GM23248 (cell line): ENCODE measurements around the gene SCN9A. TPM values are rescaled to one million over a fixed set of nuclear protein-coding genes. Genes with fewer than 3 reads are reported as not detected.
A peak's percentile ranks its signal among the peaks of the same experiment; 100 is the strongest.

Experiments
- DNase-seq: peaks from one replicate; pipeline ENCODE4 v3.0.0-alpha.2; 2015
- H2AFZ ChIP-seq: fragments of 200-600 bp; sonication (generic); 2 replicates; pipeline ENCODE4 v1.6.1; 2016; ENCODE audit warnings: antibody characterized with exemption
- H3F3A ChIP-seq: fragments of 200-600 bp; sonication (generic); 2 replicates; pipeline ENCODE4 v1.6.1; 2016; ENCODE audit warnings: mild to moderate bottlenecking, antibody characterized with exemption, mixed run types; ENCODE audit not compliant: insufficient read depth
- H3K27ac ChIP-seq: fragments of 200-600 bp; sonication (generic); 2 replicates; pipeline ENCODE4 v1.5.1; 2016; ENCODE audit warnings: mild to moderate bottlenecking
- H3K27me3 ChIP-seq: fragments of 200-600 bp; sonication (generic); replicated peaks from 2 replicates; pipeline ENCODE4 v1.6.1; 2016; ENCODE audit warnings: mild to moderate bottlenecking; ENCODE audit not compliant: insufficient read depth
- H3K36me3 ChIP-seq: fragments of 200-600 bp; sonication (generic); 2 replicates; pipeline ENCODE4 v1.6.1; 2016; ENCODE audit warnings: low read depth, mild to moderate bottlenecking
- H3K4me1 ChIP-seq: fragments of 200-600 bp; sonication (generic); 2 replicates; pipeline ENCODE4 v1.6.1; 2016; ENCODE audit warnings: mild to moderate bottlenecking; ENCODE audit not compliant: insufficient read depth
- H3K4me2 ChIP-seq: fragments of 200-600 bp; sonication (generic); one replicate; pipeline ENCODE4 v1.6.1; 2016; ENCODE audit warnings: mild to moderate bottlenecking; ENCODE audit not compliant: unreplicated experiment
- H3K4me3 ChIP-seq: fragments of 200-600 bp; sonication (generic); 2 replicates; pipeline ENCODE4 v1.5.1; 2016; ENCODE audit warnings: mild to moderate bottlenecking
- H3K79me2 ChIP-seq: fragments of 200-600 bp; sonication (generic); 2 replicates; pipeline ENCODE4 v1.6.1; 2016; ENCODE audit warnings: mild to moderate bottlenecking; ENCODE audit not compliant: insufficient read depth
- H3K9ac ChIP-seq: fragments of 200-600 bp; sonication (generic); 2 replicates; pipeline ENCODE4 v1.6.1; 2016; ENCODE audit warnings: mild to moderate bottlenecking
- H3K9me2 ChIP-seq: fragments of 200-600 bp; sonication (generic); 2 replicates; pipeline ENCODE4 v1.6.1; 2016; ENCODE audit warnings: mixed run types, mild to moderate bottlenecking, moderate library complexity; ENCODE audit not compliant: insufficient read depth
- H3K9me3 ChIP-seq: fragments of 200-600 bp; sonication (generic); one replicate; pipeline ENCODE4 v1.6.1; 2017; ENCODE audit warnings: low read depth
- H4K20me1 ChIP-seq: fragments of 200-600 bp; sonication (generic); 2 replicates; pipeline ENCODE4 v1.6.0; 2016; ENCODE audit not compliant: insufficient read depth
- EZH2 ChIP-seq: fragments of 200-600 bp; sonication (generic); IDR thresholded peaks from 2 replicates; pipeline ENCODE4 v1.6.1; 2018; ENCODE audit warnings: antibody characterized with exemption, mild to moderate bottlenecking; ENCODE audit not compliant: insufficient read depth, poor library complexity, severe bottlenecking
- EZH2phosphoT487 ChIP-seq: fragments of 200-600 bp; sonication (generic); IDR thresholded peaks from 2 replicates; pipeline ENCODE4 v1.6.1; 2018; ENCODE audit warnings: antibody characterized with exemption, moderate library complexity, mild to moderate bottlenecking, low read depth; ENCODE audit not compliant: insufficient read depth
- WGBS, 2 experiments: methylation state at CpG; one replicate each; pipeline ENCODE4 v1.1.6; 2015 to 2017; ENCODE audit warnings: low lambda C conversion rate in 2 of 2, low coverage in 1 of 2; ENCODE audit errors: missing lambda C conversion rate in 2 of 2; 5-methylcytosine and 5-hydroxymethylcytosine counted together
- in situ Hi-C: fragments of 300-500 bp; cut with MboI; formaldehyde crosslinking; loops from 2 replicates; pipeline ENCODE4 v1.15.0; 2020
- polyA plus RNA-seq: library from polyadenylated mRNA; unstranded; fragments of >200 nt; fragmentation: Nextera tagmentation; extraction: Ambion mirVana; gene quantifications from 2 replicates; pipeline ENCODE4 v1.2.1, GENCODE V29; 2016
- total RNA-seq: library from RNA; depleted of rRNA; stranded (reverse); fragments of >200 nt; shearing (Covaris generic); gene quantifications from 2 replicates; pipeline ENCODE4 v1.2.3, GENCODE V29; 2014

The SCN9A gene
- total and polyA plus RNA-seq, 2 experiments from 2014 or later: 7.2 to 8.3 TPM

DNA sequence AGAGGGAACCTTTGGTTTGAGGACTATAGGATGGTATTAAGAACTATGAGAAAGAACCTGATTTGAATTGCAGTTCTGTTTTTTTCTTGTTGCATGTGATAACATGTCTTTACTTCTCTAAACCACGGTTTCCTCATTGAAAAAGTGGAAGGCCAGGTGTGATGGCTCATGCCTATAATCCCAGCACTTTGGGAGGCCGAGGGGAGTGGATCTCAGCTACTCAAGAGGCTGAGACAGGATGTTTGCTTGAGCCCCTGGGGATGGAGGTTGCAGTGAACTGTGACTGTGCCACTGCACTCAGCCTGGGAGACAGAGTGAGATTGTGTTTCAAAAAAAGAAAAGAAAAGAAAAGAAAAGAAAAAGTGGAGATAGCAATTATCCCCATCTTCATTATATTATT is 32.3 kb downstream of the SCN9A start:
- no peak overlapping the region for H3K4me3 ChIP-seq
- H4K20me1 ChIP-seq: no peaks in the 10 kb centered on the region
- in situ Hi-C loops: no loop called here
- H3K27ac ChIP-seq: no peak overlapping the region
- H3F3A ChIP-seq: peaks cover 21% of the 10 kb centered on the region
- no peaks in the 10 kb centered on the region for H3K9me3 ChIP-seq
- H3K9ac ChIP-seq: no peak overlapping the region
- peaks cover 33% of the 10 kb centered on the region for H3K4me1 ChIP-seq
- TF ChIP-seq EZH2phosphoT487 (no peak), EZH2 (no peak)
- no peaks in the 10 kb centered on the region for H3K9me2 ChIP-seq
- peak overlapping the region; percentile 57 for H2AFZ ChIP-seq
- DNase-seq: no peak
- no peaks in the 10 kb centered on the region for H3K79me2 ChIP-seq
- H3K36me3 ChIP-seq: no peaks in the 10 kb centered on the region
- no peak overlapping the region for H3K4me2 ChIP-seq
- H3K27me3 ChIP-seq: no peaks in the 10 kb centered on the region
- WGBS, 2 experiments: 9 to 14% methylated on average over 2 of the region's 2 CpGs

DNA sequence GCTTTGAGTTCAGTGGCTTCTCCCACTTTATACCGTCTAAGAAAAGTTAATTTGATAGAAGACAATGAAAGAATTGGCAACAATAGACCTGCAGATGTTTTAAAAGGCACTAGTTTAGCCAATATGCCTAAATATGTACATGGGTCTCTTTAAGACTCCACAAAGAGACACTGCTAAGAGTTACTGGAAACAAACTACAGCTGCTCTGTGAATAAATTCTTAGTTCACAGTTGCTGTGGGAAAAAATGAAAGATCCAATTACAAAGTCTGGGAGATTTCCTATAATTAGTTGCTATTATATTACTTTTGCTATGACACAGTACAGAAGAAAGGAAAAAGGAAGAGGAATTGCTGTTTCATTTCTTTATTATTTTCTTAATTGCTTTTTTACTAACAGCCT is 34.3 kb downstream of the SCN9A start:
- in situ Hi-C loops: no loop called here
- Histone ChIP-seq H3K27ac (no peak overlapping the region), H3K4me1 (peaks cover 33% of the 10 kb centered on the region), H3K4me3 (no peak overlapping the region), H3K79me2 (no peaks in the 10 kb centered on the region), H3K27me3 (no peaks in the 10 kb centered on the region), H3F3A (peaks cover 21% of the 10 kb centered on the region), H3K9me3 (no peaks in the 10 kb centered on the region), H3K4me2 (no peak overlapping the region), H2AFZ (peak overlapping the region; percentile 47), H3K36me3 (no peaks in the 10 kb centered on the region), H3K9ac (no peak overlapping the region), H3K9me2 (no peaks in the 10 kb centered on the region), H4K20me1 (no peaks in the 10 kb centered on the region)
- 6 to 11% methylated on average over 1 of the region's 1 CpG for WGBS, 2 experiments
- DNase-seq: no peak
- no peak for TF ChIP-seq EZH2
- no peak for TF ChIP-seq EZH2phosphoT487

DNA sequence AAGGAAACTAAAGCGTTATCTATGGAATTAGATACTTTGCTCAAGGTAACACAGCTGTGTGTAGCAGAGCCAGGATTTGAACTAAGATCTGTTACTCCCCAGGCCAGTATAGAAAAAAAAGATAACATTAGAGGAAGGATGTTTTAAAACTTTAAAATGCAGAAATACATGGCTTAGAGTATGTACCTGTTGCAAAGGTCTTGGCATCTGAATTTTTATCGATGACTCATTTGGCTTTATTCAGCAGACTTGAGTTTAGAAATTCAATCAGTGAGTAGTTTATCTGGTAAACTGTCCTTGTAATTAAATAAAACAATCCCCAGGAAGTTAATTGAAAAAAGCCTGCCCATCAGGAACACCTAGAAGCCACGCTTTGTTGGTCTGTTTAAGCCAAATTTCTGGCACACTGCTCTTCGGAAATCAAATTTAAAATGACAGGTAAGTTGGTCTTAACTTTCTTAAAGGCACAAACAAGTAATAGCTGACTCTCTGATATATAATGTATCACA is 36.9 kb downstream of the SCN9A start:
- Histone ChIP-seq H3K4me2 (no peak overlapping the region), H2AFZ (no peak overlapping the region), H3K9me3 (no peaks in the 10 kb centered on the region), H3K4me3 (no peak overlapping the region), H3K79me2 (no peaks in the 10 kb centered on the region), H3F3A (peaks cover 7% of the 10 kb centered on the region; the same call in 1 of the 2 replicates), H3K4me1 (peaks cover 18% of the 10 kb centered on the region), H3K9ac (no peak overlapping the region), H3K27me3 (no peaks in the 10 kb centered on the region), H3K36me3 (no peaks in the 10 kb centered on the region), H3K9me2 (no peaks in the 10 kb centered on the region), H3K27ac (no peak overlapping the region), H4K20me1 (no peaks in the 10 kb centered on the region)
- TF ChIP-seq EZH2phosphoT487: no peak
- no peak for TF ChIP-seq EZH2
- no peak for DNase-seq
- WGBS, 2 experiments: 70 to 82% methylated on average over 4 of the region's 4 CpGs
- in situ Hi-C loops: no loop called here

DNA sequence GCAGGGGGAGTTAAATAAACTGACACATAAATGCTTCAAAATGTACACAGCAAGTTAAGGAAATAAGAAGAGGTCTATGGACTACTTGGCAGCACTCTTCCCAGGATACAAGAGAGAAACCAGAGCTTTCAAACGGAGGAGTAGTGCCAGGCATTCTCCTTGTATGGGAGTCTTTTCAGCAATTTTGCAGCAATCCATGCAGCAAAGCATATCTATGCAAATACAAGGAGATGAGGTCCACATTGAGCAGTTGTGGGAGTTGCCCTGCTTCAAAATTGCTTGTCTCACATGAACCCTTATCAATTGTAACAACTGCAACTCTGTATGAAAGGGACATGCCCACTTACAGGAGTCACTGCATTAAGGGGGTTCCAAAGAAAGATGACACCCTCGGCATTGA is 37.8 kb downstream of the SCN9A start:
- H3K36me3 ChIP-seq: no peaks in the 10 kb centered on the region
- no peaks in the 10 kb centered on the region for H3K9me2 ChIP-seq
- no peak overlapping the region for H3K4me2 ChIP-seq
- TF ChIP-seq EZH2phosphoT487 (no peak), EZH2 (no peak)
- H4K20me1 ChIP-seq: no peaks in the 10 kb centered on the region
- no peaks in the 10 kb centered on the region for H3K79me2 ChIP-seq
- H3K27ac ChIP-seq: no peak overlapping the region
- in situ Hi-C loops: no loop called here
- H3K9me3 ChIP-seq: no peaks in the 10 kb centered on the region
- no peaks in the 10 kb centered on the region for H3K27me3 ChIP-seq
- no peak overlapping the region for H3K4me3 ChIP-seq
- H3F3A ChIP-seq: peaks cover 8% of the 10 kb centered on the region; the same call in 1 of the 2 replicates
- no peak overlapping the region for H2AFZ ChIP-seq
- WGBS, 2 experiments: 53 to 69% methylated on average over 2 of the region's 2 CpGs
- H3K9ac ChIP-seq: no peak overlapping the region
- peaks cover 21% of the 10 kb centered on the region for H3K4me1 ChIP-seq
- no peak for DNase-seq

DNA sequence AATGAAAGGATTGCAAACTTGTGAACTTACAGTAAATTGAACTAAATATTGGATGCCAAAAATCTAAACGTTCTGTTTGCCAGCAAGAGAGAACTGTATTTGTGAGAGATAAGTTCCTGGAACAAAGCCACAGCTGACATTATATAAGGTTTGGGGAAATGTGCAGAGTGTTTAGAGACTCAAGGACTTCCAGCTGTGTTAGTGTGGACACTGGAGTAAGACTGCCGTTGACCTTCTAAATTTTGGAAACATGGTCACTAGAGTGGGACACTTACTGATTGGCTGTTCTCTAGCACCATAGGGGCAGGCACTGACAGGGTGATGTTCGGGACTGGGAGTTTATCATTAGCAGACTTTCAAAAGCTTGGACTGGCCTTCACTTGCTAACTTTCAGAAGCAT is 40.5 kb downstream of the SCN9A start:
- H3K9me3 ChIP-seq: no peaks in the 10 kb centered on the region
- H3K4me2 ChIP-seq: no peak overlapping the region
- H2AFZ ChIP-seq: no peak overlapping the region
- no peak for TF ChIP-seq EZH2phosphoT487
- TF ChIP-seq EZH2: no peak
- H3K36me3 ChIP-seq: no peaks in the 10 kb centered on the region
- 0 out of 2 replicates have a peak, but pooled peaks cover 3% of the 10 kb centered on the region for H3K9me2 ChIP-seq
- no peak overlapping the region for H3K4me3 ChIP-seq
- peaks cover 14% of the 10 kb centered on the region for H3K4me1 ChIP-seq
- WGBS, 2 experiments: 74 to 76% methylated on average over 3 of the region's 3 CpGs
- H3K9ac ChIP-seq: no peak overlapping the region
- no peak overlapping the region for H3K27ac ChIP-seq
- H3K79me2 ChIP-seq: no peaks in the 10 kb centered on the region
- peaks cover 16% of the 10 kb centered on the region; the same call in 1 of the 2 replicates for H3F3A ChIP-seq
- no peak for DNase-seq
- H3K27me3 ChIP-seq: no peaks in the 10 kb centered on the region
- no peaks in the 10 kb centered on the region for H4K20me1 ChIP-seq
- in situ Hi-C loops: no loop called here
